SHP77 (cell line): Measurements from ENCODE around the gene MANSC1.
"Not testable (repeated sequence)": the region's sequence is repeated elsewhere in the genome, so short reads cannot be mapped to it uniquely, and the experiment has no call there.

Experiments
- DNase-seq, 2 experiments: peaks; one replicate each; lab custom pipeline; 2025; lab: John Stamatoyannopoulos, UW

Gene MANSC1

DNA sequence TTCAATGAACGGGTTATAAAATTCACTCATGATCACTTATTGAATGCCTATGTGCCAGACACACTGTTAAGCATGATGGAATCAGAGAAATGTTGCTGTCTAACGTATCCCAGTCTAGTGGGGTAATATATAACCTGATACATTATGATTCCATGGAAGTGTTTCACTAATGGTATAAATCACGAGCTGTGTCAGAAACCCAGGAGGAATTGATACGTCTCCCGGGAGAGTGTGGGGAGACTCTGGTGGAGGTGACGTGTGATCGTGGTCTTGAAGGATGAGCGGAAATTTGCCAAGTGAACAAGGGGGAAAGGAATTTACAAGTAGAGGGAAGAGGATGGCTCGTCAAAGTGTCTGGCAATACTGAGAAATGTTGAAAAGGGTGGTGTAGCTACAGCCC lies 26.5 kb downstream of the MANSC1 start:
- DNase-seq: no peak

DNA sequence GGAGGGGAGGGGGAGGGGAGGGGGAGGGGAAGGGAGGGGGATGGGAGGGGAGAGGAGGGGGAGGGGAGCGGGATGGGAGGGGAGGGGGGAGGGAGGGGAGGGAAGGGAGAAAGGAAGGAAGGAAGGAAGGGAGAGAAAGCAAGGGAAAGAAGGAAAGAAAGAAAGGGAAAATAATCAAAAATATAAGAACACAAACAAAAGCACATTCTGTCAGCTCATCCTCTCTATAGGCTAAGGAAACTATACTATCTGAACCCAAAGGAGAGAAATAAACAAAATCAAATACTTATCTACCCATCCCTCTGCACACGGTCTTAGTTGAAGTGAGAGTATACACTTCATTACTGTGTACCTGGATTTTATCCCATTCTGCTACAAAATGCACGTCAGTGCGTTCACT lies 26.9 kb downstream of the MANSC1 start:
- no peak for DNase-seq

DNA sequence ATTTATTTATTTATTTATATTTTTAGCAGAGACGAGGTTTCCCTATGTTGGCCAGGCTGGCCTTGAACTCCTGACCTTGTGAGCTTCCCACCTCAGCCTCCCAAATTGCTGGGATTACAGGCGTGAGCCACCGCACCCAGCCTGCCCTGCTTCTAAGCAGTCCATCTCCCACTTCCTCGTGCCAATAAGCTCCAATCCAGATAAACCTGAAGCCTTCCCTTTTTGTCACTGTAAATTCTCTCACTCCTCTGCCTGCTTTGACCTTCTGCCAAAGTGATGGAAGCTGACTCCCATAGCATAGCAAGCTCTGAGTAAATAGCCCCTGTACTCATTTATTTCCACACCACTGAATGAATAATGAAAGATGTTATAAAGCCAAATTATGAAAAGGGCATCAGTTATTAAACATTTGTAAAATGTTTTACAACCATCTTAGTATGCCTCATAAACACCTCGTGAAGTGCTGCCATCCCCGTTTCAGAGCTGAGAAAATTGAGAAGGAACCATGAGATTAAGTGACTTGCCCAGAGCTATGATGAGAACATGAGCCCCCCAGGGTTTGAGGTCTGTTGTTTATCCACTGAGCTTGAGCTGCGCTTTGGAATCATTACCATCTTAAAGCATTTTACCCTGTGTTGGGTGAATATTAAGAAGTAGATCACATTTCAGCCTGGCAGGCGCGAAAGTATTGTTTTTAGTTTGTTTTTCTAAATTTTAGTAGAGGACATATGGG lies 30.4 kb downstream of the MANSC1 start:
- no peak for DNase-seq

DNA sequence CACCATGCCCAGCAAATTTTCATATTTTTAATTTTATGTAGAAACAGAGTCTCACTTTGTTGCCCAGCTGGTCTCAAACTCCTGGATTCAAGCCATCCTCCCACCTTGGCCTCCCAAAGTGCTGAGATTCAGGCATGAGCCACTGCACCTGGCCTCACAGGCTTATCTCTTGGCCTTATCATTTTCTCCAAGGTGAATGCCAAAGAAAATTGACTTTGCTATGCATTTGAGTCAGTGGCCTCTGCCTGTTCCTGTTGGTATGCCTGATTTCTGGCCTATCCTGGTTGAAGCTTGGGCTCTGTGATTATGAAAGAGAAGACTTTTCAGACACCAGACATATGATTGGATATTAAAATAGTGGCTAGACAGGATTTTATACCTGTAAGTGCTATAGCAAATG lies 34.2 kb downstream of the MANSC1 start:
- DNase-seq: no peak

- not testable (repeated sequence) for DNase-seq
Measured at GRCh38 chr12:12310695-12311094, 39.3 kb downstream of the MANSC1 start.

GRCh38 chr12:12305568-12306300 lies 44.3 kb downstream of the MANSC1 start:
- no peak for DNase-seq

DNA sequence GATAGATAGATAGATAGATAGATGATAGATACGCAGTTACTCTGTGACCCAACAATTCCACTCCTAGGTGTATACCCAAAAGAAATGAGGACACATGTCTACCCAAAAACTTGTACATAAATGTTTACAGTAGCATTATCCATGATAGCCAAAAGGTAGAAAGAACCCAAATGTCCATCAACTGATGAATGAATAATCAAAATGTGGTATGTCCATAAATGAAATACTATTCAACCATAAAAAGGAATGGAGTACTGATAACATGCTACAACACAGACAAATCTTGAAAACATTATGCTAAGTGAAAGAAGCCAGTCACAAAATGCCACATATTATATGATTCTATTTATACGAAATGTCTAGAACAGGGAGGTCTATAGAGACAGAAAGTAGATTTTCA lies 47.1 kb downstream of the MANSC1 start:
- DNase-seq: no peak

DNA sequence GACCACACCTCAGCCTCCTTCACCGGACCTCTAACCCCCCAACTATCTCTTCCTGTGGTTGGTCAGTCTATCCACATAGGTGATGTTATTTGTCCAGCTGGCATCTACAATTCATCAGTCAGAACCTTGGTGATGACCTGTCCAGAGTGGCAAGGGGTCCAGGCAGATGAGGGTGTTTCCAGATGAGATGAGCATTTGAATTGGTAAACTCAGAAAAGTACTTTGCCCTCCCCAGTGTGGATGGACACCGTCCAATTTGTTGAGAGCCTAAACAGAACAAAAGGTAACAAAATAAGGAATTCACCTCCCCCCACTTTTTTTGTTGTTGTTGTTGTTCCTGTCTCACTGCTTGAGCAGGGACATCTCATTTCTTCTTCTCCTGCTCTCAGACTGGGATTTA lies 48.9 kb downstream of the MANSC1 start:
- DNase-seq: no peak

GRCh38 chr12:12297201-12297830 lies 52.7 kb downstream of the MANSC1 start:
- no peak for DNase-seq

DNA sequence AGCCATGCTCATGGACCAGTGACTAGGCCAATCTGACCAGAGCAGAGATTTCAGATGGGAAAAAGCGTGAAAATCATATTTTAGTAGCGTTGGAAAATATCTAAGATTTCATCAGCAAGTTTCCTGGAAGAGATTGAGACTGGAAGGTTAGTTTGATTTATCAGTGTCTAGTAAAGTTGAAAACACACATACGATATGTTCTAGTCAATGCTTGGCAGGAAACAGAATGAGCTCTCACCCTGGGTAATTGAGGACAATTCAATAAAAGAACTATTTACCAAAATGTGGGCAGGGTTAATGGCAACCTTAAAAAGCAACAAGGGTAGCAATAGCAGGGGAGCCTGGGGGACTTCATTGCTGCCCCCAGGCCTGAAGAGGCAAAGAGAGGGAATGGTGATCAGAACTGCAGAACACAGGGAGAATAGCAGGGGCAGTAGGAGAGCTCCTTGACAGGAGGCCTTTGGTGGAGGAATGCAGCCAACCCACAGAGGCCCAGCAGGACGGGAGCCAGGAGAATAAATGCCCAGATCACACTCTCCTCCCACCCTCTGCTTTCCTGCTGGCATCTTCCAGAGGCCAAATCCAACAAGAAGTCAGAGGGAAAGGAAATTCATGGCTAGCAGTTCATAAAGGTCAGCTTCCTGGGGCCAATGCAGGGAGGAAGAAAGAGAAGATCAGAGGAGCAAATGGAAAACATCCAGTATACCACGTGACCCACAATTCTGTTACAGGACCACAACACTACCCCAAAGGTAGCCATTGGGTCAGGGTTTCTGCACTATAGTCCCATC lies 55.6 kb downstream of the MANSC1 start:
- no peak for DNase-seq

- DNase-seq: no peak
Measured at GRCh38 chr12:12290206-12290605, 59.8 kb downstream of the MANSC1 start.

DNA sequence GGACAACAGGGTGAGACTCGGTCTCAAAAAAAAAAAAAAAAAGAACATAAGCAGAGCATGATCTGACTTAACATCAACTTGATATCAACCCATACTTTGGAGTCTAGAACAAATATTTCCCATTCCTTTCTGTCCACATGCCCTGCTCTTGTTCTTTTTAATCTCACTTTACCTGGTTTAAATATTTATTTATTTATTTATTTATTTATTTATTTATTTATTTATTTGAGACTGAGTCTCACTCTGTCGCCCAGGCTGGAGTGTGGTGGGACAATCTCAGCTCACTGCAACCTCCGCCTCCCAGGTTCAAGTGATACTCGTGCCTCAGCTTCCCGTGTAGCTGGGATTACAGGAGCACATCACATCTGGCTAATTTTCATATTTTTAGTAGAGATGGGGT lies 63.6 kb downstream of the MANSC1 start:
- DNase-seq: no peak

GRCh38 chr12:12282761-12283425 lies 67.1 kb downstream of the MANSC1 start:
- no peak for DNase-seq

DNA sequence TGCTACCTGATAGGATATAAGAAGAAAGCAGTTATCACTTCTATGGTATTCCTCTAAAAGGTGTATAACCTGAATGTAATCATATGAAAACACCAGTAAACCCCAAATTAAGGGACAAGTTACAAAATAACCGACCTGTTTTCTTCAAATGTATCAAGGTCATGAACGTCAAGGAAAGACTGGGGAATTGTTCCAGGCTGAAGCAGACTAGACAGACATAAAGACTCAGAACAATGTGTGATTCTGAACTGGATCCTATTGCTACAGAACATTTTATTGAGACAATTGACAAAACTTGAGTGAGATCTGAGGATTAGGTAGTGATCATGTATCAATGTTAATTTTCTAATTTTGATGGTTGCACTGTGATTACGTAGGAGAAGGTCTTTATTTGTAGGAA lies 67.8 kb downstream of the MANSC1 start:
- DNase-seq: no peak

DNA sequence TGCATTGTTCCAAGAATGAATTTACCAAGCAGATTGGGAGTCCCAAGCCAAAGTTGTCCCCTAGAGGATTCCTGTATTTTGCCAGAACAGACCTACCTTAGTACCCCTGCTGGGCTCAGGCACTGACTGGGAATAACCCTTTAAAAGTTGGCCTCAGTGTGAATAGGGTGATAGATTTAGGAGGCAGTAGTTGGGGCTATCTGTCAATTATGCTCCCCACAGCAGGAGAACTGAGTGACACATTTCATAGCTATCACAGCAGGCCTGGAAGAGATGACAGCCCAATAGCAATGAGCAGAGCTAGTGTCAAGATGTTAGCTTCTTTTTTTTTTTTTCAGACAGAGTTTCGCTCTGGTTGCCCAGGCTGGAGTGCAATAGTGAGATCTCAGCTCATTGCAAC lies 68.9 kb downstream of the MANSC1 start:
- DNase-seq: no peak

- DNase-seq: no peak
Measured at GRCh38 chr12:12278899-12279298, 71.1 kb downstream of the MANSC1 start.
